SJCRH30 (cell line): ENCODE results near the gene SPEF1. TPM values are rescaled to one million over a fixed set of nuclear protein-coding genes. Genes with fewer than 3 reads are reported as not detected.

Source experiments
- DNase-seq, 2 experiments: peaks; one replicate each; pipeline ENCODE4 v3.0.0-alpha.2; 2015 to 2020
- H3K27ac ChIP-seq: fragments of 250-450 bp; sonication (Bioruptor Pico); 2 replicates; pipeline ENCODE4 v1.5.1; 2020; ENCODE audit warnings: mild to moderate bottlenecking, moderate library complexity
- H3K27me3 ChIP-seq: fragments of 250-450 bp; sonication (Bioruptor Pico); 2 replicates; pipeline ENCODE4 v1.5.1; 2020; ENCODE audit warnings: mild to moderate bottlenecking, moderate library complexity
- H3K36me3 ChIP-seq: fragments of 250-450 bp; sonication (Bioruptor Pico); 2 replicates; pipeline ENCODE4 v1.5.1; 2020; ENCODE audit warnings: mild to moderate bottlenecking, moderate library complexity
- H3K4me1 ChIP-seq: fragments of 250-450 bp; sonication (Bioruptor Pico); 2 replicates; pipeline ENCODE4 v1.5.1; 2020; ENCODE audit warnings: mild to moderate bottlenecking, moderate library complexity
- H3K4me3 ChIP-seq: fragments of 250-450 bp; sonication (Bioruptor Pico); 2 replicates; pipeline ENCODE4 v1.5.1; 2020; ENCODE audit warnings: mild to moderate bottlenecking, moderate library complexity
- H3K9me3 ChIP-seq: fragments of 250-450 bp; sonication (Bioruptor Pico); replicated peaks from 2 replicates; pipeline ENCODE4 v1.5.1; 2020; ENCODE audit warnings: mild to moderate bottlenecking, moderate library complexity
- total RNA-seq: library from RNA; depleted of rRNA; stranded (reverse); fragments of >200 nt; shearing (Covaris generic); gene quantifications from 2 replicates; pipeline ENCODE4 v1.2.3, GENCODE V29; 2014; rRNA removed

Gene SPEF1
- total RNA-seq, 1 experiment from 2014 or later: 0.16 TPM

- no peak for DNase-seq
- Histone ChIP-seq H3K27ac (no peak overlapping the region), H3K4me1 (peaks cover 4% of the 10 kb centered on the region; the same call in 1 of the 2 replicates), H3K36me3 (no peaks in the 10 kb centered on the region), H3K4me3 (no peak overlapping the region), H3K27me3 (no peaks in the 10 kb centered on the region), H3K9me3 (no peaks in the 10 kb centered on the region)
Observed at GRCh38 chr20:3729811-3730540, 51.3 kb downstream of the SPEF1 start.

DNA sequence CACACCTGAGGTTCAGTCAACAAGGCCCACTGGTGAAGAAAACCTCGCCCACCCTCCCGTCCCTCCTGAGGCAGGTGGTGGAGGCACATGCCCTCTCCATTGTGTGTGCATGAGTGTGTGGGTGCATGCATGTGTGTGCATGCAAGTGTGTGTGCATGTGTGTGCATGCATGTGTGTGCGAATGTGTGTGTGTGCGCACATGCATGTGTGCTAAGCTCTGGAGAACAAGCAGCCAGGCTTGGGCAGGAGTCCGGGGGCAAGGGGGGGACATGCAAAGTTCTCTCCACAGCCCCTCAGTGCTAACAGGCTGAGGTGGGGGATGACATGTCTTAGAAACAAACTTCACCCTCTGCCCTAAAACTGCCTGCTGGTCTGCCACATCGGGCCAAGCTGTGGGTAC, 51.9 kb downstream of the SPEF1 start:
- Histone ChIP-seq H3K9me3 (no peaks in the 10 kb centered on the region), H3K4me1 (peaks cover 4% of the 10 kb centered on the region; the same call in 1 of the 2 replicates), H3K27ac (no peak overlapping the region), H3K27me3 (no peaks in the 10 kb centered on the region), H3K4me3 (no peak overlapping the region), H3K36me3 (no peaks in the 10 kb centered on the region)
- DNase-seq: no peak

DNA sequence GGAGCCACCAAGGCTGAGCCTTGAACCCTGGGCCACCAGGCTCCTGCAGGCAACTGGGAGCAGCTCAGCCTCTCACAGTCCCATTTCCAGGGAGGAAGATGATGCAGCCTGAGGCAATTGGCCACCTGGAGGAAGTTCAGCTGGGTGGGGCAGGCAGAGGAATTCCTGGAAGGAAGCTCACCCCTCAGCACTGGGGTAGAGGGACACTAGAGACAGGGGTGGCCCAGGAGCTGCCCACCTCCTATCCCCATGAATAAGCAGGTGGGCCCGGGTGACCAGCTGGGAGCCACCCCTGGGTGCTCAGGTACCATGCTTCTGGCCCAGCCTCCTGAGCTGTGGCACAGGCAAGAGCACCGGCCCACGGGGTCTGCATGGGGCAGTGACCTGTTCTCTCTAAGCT, 52.4 kb downstream of the SPEF1 start:
- no peaks in the 10 kb centered on the region for H3K27me3 ChIP-seq
- no peaks in the 10 kb centered on the region for H3K9me3 ChIP-seq
- no peaks in the 10 kb centered on the region for H3K36me3 ChIP-seq
- no peak overlapping the region for H3K4me3 ChIP-seq
- DNase-seq: no peak
- peaks cover 4% of the 10 kb centered on the region; the same call in 1 of the 2 replicates for H3K4me1 ChIP-seq
- H3K27ac ChIP-seq: no peak overlapping the region

DNA sequence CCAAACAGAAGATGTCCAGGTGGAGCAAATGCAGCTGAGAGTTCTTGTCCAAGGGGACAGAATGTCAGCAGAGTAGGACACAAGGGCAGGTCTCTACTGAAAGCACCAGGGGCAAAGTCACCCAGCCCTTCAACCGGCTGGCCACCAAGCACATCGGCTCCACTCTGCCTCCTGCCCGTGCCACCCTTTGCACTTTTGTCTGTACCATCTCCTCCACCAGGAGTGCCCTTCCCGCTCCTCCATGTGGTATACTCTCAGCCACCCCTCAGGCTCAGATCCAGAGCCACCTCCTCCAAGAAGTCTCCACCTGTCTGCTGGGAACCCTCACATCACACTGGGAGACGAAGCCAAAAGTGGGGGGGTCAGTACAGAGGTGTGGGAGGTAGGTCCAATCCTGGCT, 52.9 kb downstream of the SPEF1 start:
- peaks cover 4% of the 10 kb centered on the region; the same call in 1 of the 2 replicates for H3K4me1 ChIP-seq
- H3K4me3 ChIP-seq: no peak overlapping the region
- no peak overlapping the region for H3K27ac ChIP-seq
- H3K27me3 ChIP-seq: no peaks in the 10 kb centered on the region; the same call in 1 of the 2 replicates
- no peaks in the 10 kb centered on the region for H3K36me3 ChIP-seq
- no peak for DNase-seq
- H3K9me3 ChIP-seq: no peaks in the 10 kb centered on the region

Other genes starting within 250 kb of the SPEF1 start
- not detected in 2 replicates for gene GFRA4, start 118.0 kb downstream of the SPEF1 start, total RNA-seq
- not detected in 2 replicates for gene ADAM33, start 99.4 kb downstream of the SPEF1 start, total RNA-seq
- 0.02 TPM in 1 of 2 replicates, not detected in the other for gene SIGLEC1, start 68.8 kb downstream of the SPEF1 start, total RNA-seq
- gene HSPA12B, start 48.8 kb downstream of the SPEF1 start, total RNA-seq: not detected in 2 replicates
- 44.9 and 51.3 TPM in 2 replicates for gene ADISSP, start 13.7 kb downstream of the SPEF1 start, total RNA-seq
- gene CENPB, start 5.3 kb upstream of the SPEF1 start, total RNA-seq: 34.6 and 36.7 TPM in 2 replicates
- gene CDC25B, start 14.9 kb upstream of the SPEF1 start, total RNA-seq: 75.1 and 78.8 TPM in 2 replicates
- 8.9 and 9.4 TPM in 2 replicates for gene AP5S1, start 39.1 kb upstream of the SPEF1 start, total RNA-seq
- gene MAVS, start 65.4 kb upstream of the SPEF1 start, total RNA-seq: 26.4 and 28.9 TPM in 2 replicates
- gene PANK2, start 107.9 kb upstream of the SPEF1 start, total RNA-seq: 48.0 and 57.9 TPM in 2 replicates
- gene RNF24, start 234.1 kb upstream of the SPEF1 start, total RNA-seq: 7.4 and 7.5 TPM in 2 replicates